DND-41 (cell line): ENCODE measurements around the gene TRIM67.

ENCODE experiments used
- ATAC-seq: fragments of 200-7000 bp; cut with Tn5 transposase; 3 replicates; pipeline ENCODE4 v1.9.1; 2021; ENCODE audit warnings: low read depth; ENCODE audit not compliant: insufficient read depth
- DNase-seq: peaks from one replicate; pipeline ENCODE4 v3.0.0-alpha.2; 2020
- H2AFZ ChIP-seq: 2 replicates; pipeline ENCODE4 v1.6.0; 2012; ENCODE audit warnings: low read depth, low read length
- H3K27ac ChIP-seq: 2 replicates; pipeline ENCODE4 v1.5.1; 2012; ENCODE audit warnings: low read length, inconsistent platforms
- H3K27me3 ChIP-seq: fragments of 200-600 bp; sonication (generic); 2 replicates; pipeline ENCODE4 v1.6.0; 2012; ENCODE audit warnings: low read length, mild to moderate bottlenecking, inconsistent platforms; ENCODE audit not compliant: insufficient read depth, poor library complexity
- H3K36me3 ChIP-seq: 2 replicates; pipeline ENCODE4 v1.5.1; 2012; ENCODE audit warnings: low read length, inconsistent platforms; ENCODE audit not compliant: insufficient read depth
- H3K4me1 ChIP-seq: 2 replicates; pipeline ENCODE4 v1.5.1; 2012; ENCODE audit warnings: mild to moderate bottlenecking, low read length; ENCODE audit not compliant: insufficient read depth
- H3K4me2 ChIP-seq: 2 replicates; pipeline ENCODE4 v1.6.0; 2012; ENCODE audit warnings: mild to moderate bottlenecking, moderate library complexity, low read length, inconsistent platforms; ENCODE audit not compliant: insufficient read depth
- H3K4me3 ChIP-seq, 2 experiments: fragments of 200-600 bp in 1 of 2; shearing (Covaris generic) in 1 of 2; 2 replicates each; pipeline ENCODE4 v1.5.1; 2012 to 2016; ENCODE audit warnings: inconsistent platforms in 2 of 2, low read length in 2 of 2, mild to moderate bottlenecking in 2 of 2, low read depth in 1 of 2, moderate library complexity in 1 of 2
- H3K79me2 ChIP-seq: 2 replicates; pipeline ENCODE4 v1.6.0; 2012; ENCODE audit warnings: low read length, inconsistent platforms; ENCODE audit not compliant: insufficient read depth
- H3K9ac ChIP-seq: 2 replicates; pipeline ENCODE4 v1.6.0; 2012; ENCODE audit warnings: low read depth, mild to moderate bottlenecking, inconsistent platforms, low read length, moderate library complexity
- H3K9me3 ChIP-seq: 2 replicates; pipeline ENCODE4 v1.5.1; 2012; ENCODE audit warnings: low read length, moderate library complexity, mild to moderate bottlenecking, inconsistent platforms; ENCODE audit not compliant: insufficient read depth, severe bottlenecking
- H4K20me1 ChIP-seq: 2 replicates; pipeline ENCODE4 v1.6.0; 2012; ENCODE audit warnings: low read length; ENCODE audit not compliant: insufficient read depth
- EZH2 ChIP-seq: IDR thresholded peaks from 3 replicates; pipeline ENCODE4 v1.6.1; 2012; ENCODE audit warnings: borderline replicate concordance, low read depth, mild to moderate bottlenecking, moderate library complexity, low read length, inconsistent platforms; ENCODE audit not compliant: severe bottlenecking
- TF ChIP-seq, protein P1 (sequence below): IDR thresholded peaks from 2 replicates; pipeline ENCODE4 v1.5.1; 2012; ENCODE audit warnings: borderline replicate concordance, low read length, moderate library complexity, mild to moderate bottlenecking; ENCODE audit not compliant: poor library complexity, severe bottlenecking; ENCODE audit errors: extremely low read depth

TRIM67 gene

DNA sequence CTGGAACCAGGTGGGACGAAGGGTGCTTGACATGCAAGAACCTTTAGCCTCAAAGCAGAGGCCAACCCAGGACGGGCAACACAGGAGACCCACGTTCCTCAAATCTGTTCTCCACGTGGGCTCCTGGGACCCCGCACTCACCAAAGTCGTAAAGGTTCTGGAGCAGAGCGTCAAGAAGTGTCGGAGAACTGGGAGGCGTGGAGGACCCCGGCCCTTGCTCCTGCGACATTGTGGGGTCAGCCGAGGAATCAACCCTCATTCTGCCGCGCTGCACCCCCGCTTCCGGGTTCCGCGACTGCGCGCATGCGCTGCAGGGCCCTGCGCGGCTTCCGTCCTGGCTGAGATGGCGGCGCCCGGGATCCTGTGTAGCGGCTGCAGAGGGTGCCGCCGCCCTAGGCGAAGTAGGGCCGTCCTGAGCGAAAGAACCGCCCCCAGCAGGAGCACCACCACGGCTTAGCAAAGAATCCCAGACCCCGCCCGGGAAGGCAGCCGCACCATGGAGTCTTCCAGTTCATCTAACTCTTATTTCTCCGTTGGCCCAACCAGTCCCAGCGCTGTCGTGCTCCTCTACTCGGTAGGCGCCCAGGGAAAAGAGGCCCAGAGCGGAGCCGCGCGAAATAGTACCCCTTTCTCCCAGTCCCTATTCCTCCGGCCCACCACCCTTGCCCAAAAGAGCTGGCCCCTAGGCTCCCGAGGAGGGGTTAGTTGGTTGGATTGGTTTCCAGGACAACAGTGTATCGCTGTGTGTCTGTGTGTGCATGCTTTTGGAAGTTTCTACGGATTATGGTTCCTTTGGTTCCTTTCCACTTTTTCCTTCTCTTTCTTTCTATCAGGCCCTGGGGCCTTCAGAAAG, 79.3 kb downstream of the TRIM67 start, which contains the start of gene GNPAT:
Gene GNPAT, plus strand, starts transcription at position 330 of the 853 bp plus-strand sequence. Its CDS starts 167 bp downstream, at position 497.
- no peak for TF ChIP-seq EZH2
- TF ChIP-seq, protein P1, sequence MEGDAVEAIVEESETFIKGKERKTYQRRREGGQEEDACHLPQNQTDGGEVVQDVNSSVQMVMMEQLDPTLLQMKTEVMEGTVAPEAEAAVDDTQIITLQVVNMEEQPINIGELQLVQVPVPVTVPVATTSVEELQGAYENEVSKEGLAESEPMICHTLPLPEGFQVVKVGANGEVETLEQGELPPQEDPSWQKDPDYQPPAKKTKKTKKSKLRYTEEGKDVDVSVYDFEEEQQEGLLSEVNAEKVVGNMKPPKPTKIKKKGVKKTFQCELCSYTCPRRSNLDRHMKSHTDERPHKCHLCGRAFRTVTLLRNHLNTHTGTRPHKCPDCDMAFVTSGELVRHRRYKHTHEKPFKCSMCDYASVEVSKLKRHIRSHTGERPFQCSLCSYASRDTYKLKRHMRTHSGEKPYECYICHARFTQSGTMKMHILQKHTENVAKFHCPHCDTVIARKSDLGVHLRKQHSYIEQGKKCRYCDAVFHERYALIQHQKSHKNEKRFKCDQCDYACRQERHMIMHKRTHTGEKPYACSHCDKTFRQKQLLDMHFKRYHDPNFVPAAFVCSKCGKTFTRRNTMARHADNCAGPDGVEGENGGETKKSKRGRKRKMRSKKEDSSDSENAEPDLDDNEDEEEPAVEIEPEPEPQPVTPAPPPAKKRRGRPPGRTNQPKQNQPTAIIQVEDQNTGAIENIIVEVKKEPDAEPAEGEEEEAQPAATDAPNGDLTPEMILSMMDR: peak; percentile 1
- peaks cover 70% of the 10 kb centered on the region for H3K79me2 ChIP-seq
- peaks cover 34% of the 10 kb centered on the region for H3K36me3 ChIP-seq

DNA sequence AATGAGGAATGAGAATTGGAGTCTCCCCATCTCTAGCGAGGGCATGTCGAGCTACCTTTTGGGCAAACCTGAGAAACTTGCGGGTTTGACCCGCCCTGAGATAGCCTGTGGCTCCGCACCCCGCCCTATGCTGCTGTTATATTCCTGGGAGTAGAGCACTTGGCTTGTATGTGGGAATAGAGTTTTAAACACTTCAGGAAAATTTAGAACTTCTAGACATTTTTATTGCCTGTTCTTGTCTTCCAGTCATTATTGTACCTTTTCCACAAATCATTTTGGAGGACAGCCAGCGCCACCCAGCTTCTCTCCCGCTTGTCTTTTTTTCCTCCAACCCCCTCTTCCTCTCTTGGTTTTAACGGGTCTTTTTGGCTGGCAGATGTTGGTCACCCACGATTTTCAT, 79.9 kb downstream of the TRIM67 start:
- Histone ChIP-seq H3K4me2 (peak overlapping the region; percentile 77), H3K27me3 (no peaks in the 10 kb centered on the region), H3K27ac (peak overlapping the region; percentile 81), H3K36me3 (peaks cover 34% of the 10 kb centered on the region), H2AFZ (peak overlapping the region; percentile 82), H3K79me2 (peaks cover 73% of the 10 kb centered on the region), H3K4me1 (peaks cover 47% of the 10 kb centered on the region), H3K4me3 (peak overlapping the region; percentile 65 to 97), H3K9me3 (no peaks in the 10 kb centered on the region), H4K20me1 (peaks cover 7% of the 10 kb centered on the region; the same call in 1 of the 2 replicates), H3K9ac (peak overlapping the region; percentile 68)
- TF ChIP-seq, protein P1: peak; percentile 50
- TF ChIP-seq EZH2: no peak
- peak; percentile 48 for DNase-seq
- ATAC-seq: peak; percentile 39

More for the DNA sequence above, 79.3 kb downstream of the TRIM67 start, which contains the start of gene GNPAT:
- Histone ChIP-seq H3K4me3 (peak within 1 kb of the TSS; percentile 65 to 97), H3K9ac (peak within 1 kb of the TSS; percentile 68), H3K27me3 (no peaks in the 10 kb centered on the region), H3K4me2 (peak within 1 kb of the TSS; percentile 77), H3K9me3 (no peaks in the 10 kb centered on the region), H4K20me1 (peaks cover 6% of the 10 kb centered on the region; the same call in 1 of the 2 replicates), H3K27ac (peak within 1 kb of the TSS; percentile 81), H2AFZ (peak within 1 kb of the TSS; percentile 82), H3K4me1 (peaks cover 47% of the 10 kb centered on the region)
- peak; percentile 90 for DNase-seq
- peak; percentile 93 for ATAC-seq

DNA sequence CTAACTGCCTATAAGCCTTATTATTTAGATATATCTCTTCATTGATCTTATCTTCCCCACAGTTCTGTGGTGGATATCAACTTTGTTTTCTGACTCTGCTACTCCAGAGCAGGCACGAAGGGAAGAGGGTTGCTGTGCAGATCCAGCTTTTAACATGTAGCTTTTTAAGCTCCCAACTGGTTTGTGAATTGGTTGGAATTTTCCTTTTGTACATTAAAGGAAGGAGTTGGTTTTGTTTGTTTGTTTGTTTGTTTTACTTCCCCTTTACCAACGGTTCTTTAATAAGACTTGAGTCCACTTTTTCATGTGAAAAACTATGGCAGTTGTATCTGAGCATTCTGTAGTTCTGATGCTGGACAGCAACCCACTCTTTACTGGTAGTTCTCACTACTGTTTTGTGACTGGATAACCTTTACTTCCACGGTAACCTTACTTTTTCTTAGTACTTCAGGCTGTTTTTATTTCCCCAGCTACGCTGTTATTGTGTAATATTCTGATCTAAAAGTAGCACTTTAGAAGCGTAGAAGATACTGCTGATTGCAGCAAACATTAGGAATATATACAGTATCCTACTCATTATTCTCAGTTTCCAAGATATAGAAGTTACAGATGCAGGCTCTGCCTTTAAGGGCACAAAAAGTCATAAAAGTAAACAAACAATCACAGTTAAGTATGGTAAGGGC, 80.8 kb downstream of the TRIM67 start:
- H3K79me2 ChIP-seq: peaks cover 81% of the 10 kb centered on the region
- peaks cover 32% of the 10 kb centered on the region for H3K36me3 ChIP-seq
- H3K4me1 ChIP-seq: peaks cover 47% of the 10 kb centered on the region
- H3K9ac ChIP-seq: peak overlapping the region; percentile 68
- TF ChIP-seq EZH2: no peak
- TF ChIP-seq, protein P1: no peak
- peak overlapping the region; percentile 81 for H3K27ac ChIP-seq
- no peak for ATAC-seq
- H3K4me3 ChIP-seq: peak overlapping the region; percentile 65 to 97; a peak in 3 of 4 replicates
- no peaks in the 10 kb centered on the region for H3K27me3 ChIP-seq
- H3K4me2 ChIP-seq: peak overlapping the region; percentile 77
- H4K20me1 ChIP-seq: peaks cover 12% of the 10 kb centered on the region; the same call in 1 of the 2 replicates
- H3K9me3 ChIP-seq: no peaks in the 10 kb centered on the region
- no peak for DNase-seq
- no peak overlapping the region for H2AFZ ChIP-seq
